Loucy (cell line): ENCODE data around the gene CEP104.

Source experiments
- CTCF ChIP-seq: fragments of 200-600 bp; sonication (generic); conservative IDR thresholded peaks from 2 replicates; pipeline ENCODE4 v1.5.1; 2014; ENCODE audit warnings: mild to moderate bottlenecking, antibody characterized with exemption, low read length
- EZH2phosphoT487 ChIP-seq: fragments of 200-600 bp; IDR thresholded peaks from 2 replicates; pipeline ENCODE4 v1.6.1; 2018; ENCODE audit warnings: antibody characterized with exemption, mild to moderate bottlenecking, moderate library complexity, borderline replicate concordance

DNA sequence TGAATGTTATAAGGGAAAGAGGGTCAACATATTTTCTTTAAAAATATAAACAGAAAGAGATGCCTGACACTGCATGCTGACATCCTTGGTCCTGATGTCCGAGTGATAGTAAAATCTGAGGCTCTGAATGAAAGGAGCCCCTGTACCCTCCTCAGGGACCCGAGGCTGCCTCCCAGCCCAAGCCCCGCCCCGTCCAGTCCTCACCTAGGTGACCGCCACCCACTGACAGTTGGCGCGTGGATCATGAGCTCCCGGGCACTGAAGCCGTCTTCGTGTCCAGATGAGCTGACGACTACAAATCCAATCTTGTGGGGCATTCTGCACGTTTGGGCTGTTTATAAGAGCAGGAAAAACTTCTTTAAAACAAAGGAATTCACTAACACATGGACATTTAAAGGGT, 4.9 kb downstream of the CEP104 start:
- TF ChIP-seq CTCF (no peak), EZH2phosphoT487 (no peak)
